Caco-2 (cell line): ENCODE results near the gene REPS2. TPM values are rescaled to one million over a fixed set of nuclear protein-coding genes. Genes with fewer than 3 reads are reported as not detected.

ENCODE experiments used
- BruUV-seq: library from RNA; stranded (reverse); fragments of 400-500 nt; replicated peaks from 2 replicates; lab custom pipeline; 2021; lab: Mats Ljungman, UMichigan
- CTCF ChIA-PET: fragments of 300-600 bp; sonication (Branson Sonifier 250); formaldehyde crosslinking; loops from one replicate; lab custom pipeline; 2022; ENCODE audit warnings: antibody characterized with exemption; lab: Charles Lee
- POLR2A ChIA-PET: fragments of 300-600 bp; sonication (Branson Sonifier 250); formaldehyde crosslinking; loops from one replicate; lab custom pipeline; 2022; ENCODE audit warnings: antibody characterized with exemption; lab: Charles Lee
- DNase-seq, 2 experiments: peaks; one replicate each; pipeline versions ENCODE4 v3.0.0 to v3.0.0-alpha.2; 2020 to 2022
- H3K27me3 ChIP-seq: replicated peaks from 2 replicates; pipeline ENCODE4 v1.6.0; 2011; ENCODE audit warnings: low read length; ENCODE audit not compliant: control insufficient read depth, insufficient read depth
- H3K36me3 ChIP-seq: 2 replicates; pipeline ENCODE4 v1.5.1; 2011; ENCODE audit warnings: low read length; ENCODE audit not compliant: control insufficient read depth, insufficient read depth
- H3K4me1 ChIP-seq: fragments of 250-450 bp; sonication (Bioruptor Pico); 2 replicates; pipeline ENCODE4 v1.5.1; 2020; ENCODE audit warnings: mild to moderate bottlenecking
- H3K4me3 ChIP-seq: 2 replicates; pipeline ENCODE4 v1.5.1; 2011; ENCODE audit warnings: low read depth, mild to moderate bottlenecking, control low read depth, low read length
- H3K9me3 ChIP-seq: fragments of 250-450 bp; sonication (Bioruptor Pico); 2 replicates; pipeline ENCODE4 v1.5.1; 2020; ENCODE audit warnings: mild to moderate bottlenecking, moderate library complexity
- H3K27ac Mint-ChIP-seq: one replicate; pipeline ENCODE4 v1.8.0; 2022; ENCODE audit warnings: mixed read lengths; ENCODE audit not compliant: unreplicated experiment
- H3K27me3 Mint-ChIP-seq: one replicate; pipeline ENCODE4 v1.8.0; 2022; ENCODE audit warnings: mixed read lengths; ENCODE audit not compliant: insufficient read depth, unreplicated experiment
- H3K36me3 Mint-ChIP-seq: one replicate; pipeline ENCODE4 v1.8.0; 2022; ENCODE audit warnings: mild to moderate bottlenecking, mixed read lengths; ENCODE audit not compliant: insufficient read depth, unreplicated experiment
- H3K4me1 Mint-ChIP-seq: one replicate; pipeline ENCODE4 v1.8.0; 2022; ENCODE audit warnings: low read depth, mixed read lengths; ENCODE audit not compliant: unreplicated experiment
- H3K4me3 Mint-ChIP-seq: one replicate; pipeline ENCODE4 v1.8.0; 2022; ENCODE audit warnings: mild to moderate bottlenecking, moderate library complexity, mixed read lengths; ENCODE audit not compliant: unreplicated experiment
- H3K9me3 Mint-ChIP-seq: one replicate; pipeline ENCODE4 v1.8.0; 2022; ENCODE audit warnings: mixed read lengths; ENCODE audit not compliant: unreplicated experiment
- intact Hi-C: fragments of 100-400 bp; cut with micrococcal nuclease; formaldehyde crosslinking; loops from one replicate; pipeline ENCODE4 v1.10.0; 2022; ENCODE audit not compliant: unreplicated experiment
- total RNA-seq: library from RNA; stranded (reverse); gene quantifications from 2 replicates; pipeline ENCODE4 v1.2.3, GENCODE V29; 2022
- TF ChIP-seq, protein P1 (sequence below), 2 experiments: fragments of 200-600 bp in 1 of 2; IDR thresholded peaks; 1 replicate in 1 of 2; 2 replicates in 1 of 2; pipeline versions ENCODE4 v1.5.1 to v1.8.0; 2011 to 2022; ENCODE audit warnings: antibody characterized with exemption in 1 of 2, control low read depth in 1 of 2, inconsistent platforms in 1 of 2, low read depth in 1 of 2, low read length in 1 of 2, mild to moderate bottlenecking in 1 of 2, moderate library complexity in 1 of 2; ENCODE audit not compliant: insufficient read depth in 1 of 2, severe bottlenecking in 1 of 2, unreplicated experiment in 1 of 2

REPS2 gene
- total RNA-seq, 1 experiment from 2014 or later: 0.86 TPM

DNA sequence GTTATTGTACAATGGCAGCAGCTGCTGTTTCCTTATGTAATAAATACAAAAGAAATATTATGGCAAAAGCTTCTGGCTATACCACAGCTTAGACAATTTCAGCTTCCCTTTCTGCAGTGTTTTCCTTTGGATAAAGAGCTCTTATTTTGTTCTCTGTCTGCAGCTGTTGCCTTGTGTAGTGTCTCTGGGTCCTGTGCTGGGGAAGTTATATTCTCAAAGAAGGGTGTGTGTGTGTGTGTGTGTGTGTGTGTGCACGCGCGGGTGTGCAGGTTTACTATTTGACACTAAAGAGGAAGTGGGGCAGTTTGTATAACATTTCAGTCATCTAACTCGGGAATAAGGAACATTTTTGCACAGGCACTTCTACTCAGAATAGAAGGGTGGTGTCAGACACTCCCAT lies 83.6 kb downstream of the REPS2 start:
- no peaks in the 10 kb centered on the region for H3K36me3 ChIP-seq
- Mint-ChIP-seq H3K36me3 (no peaks in the 10 kb centered on the region), H3K27ac (no peak overlapping the region), H3K4me1 (no peaks in the 10 kb centered on the region), H3K4me3 (no peak overlapping the region), H3K9me3 (no peaks in the 10 kb centered on the region), H3K27me3 (peaks cover 12% of the 10 kb centered on the region)
- no peaks in the 10 kb centered on the region for H3K9me3 ChIP-seq
- CTCF ChIA-PET: no interaction called here
- no peak overlapping the region for H3K4me3 ChIP-seq
- no peaks in the 10 kb centered on the region for H3K27me3 ChIP-seq
- POLR2A ChIA-PET: no interaction called here
- intact Hi-C loops: no loop called here
- no peak for DNase-seq
- TF ChIP-seq, protein P1, sequence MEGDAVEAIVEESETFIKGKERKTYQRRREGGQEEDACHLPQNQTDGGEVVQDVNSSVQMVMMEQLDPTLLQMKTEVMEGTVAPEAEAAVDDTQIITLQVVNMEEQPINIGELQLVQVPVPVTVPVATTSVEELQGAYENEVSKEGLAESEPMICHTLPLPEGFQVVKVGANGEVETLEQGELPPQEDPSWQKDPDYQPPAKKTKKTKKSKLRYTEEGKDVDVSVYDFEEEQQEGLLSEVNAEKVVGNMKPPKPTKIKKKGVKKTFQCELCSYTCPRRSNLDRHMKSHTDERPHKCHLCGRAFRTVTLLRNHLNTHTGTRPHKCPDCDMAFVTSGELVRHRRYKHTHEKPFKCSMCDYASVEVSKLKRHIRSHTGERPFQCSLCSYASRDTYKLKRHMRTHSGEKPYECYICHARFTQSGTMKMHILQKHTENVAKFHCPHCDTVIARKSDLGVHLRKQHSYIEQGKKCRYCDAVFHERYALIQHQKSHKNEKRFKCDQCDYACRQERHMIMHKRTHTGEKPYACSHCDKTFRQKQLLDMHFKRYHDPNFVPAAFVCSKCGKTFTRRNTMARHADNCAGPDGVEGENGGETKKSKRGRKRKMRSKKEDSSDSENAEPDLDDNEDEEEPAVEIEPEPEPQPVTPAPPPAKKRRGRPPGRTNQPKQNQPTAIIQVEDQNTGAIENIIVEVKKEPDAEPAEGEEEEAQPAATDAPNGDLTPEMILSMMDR (IDR thresholded peaks at IDR 0.05; ENCODE audit: insufficient read depth in 1 of 2, low read depth in 1 of 2, low read length in 1 of 2, severe bottlenecking in 1 of 2, unreplicated experiment in 1 of 2): no peak
- BruUV-seq: no TSS peak
- H3K4me1 ChIP-seq: no peaks in the 10 kb centered on the region

DNA sequence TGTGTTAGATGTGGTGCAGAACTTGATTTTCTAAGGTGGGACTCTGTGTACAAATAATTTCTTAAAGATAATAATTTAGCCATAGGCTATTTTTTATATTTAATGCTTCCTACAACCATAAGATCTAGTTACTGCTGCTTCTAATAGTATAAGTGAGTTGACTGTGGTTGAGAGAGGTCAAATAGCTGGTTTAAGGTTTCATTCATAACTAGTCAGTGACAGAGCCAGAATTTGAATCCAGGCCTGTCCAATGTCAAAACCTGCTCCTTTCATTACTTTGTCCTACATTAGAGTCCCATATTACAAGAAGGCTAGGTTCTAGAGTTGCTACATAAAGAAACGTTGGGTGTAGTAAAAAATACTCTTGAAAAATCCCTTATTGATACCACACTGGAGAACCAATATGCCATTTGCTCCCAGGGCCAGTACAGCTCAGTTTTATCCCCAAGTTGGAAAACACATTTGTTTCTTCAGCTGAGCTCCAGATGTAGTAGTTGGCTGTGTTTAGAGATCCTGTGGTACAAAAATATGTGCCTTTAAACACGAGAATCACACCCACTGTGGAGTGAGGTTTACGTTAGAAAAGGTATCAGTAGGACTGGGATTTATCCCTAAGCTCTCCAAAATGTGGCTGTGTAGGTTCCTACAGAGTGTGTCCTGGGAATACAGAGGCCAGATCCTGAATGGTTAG lies 84.3 kb downstream of the REPS2 start:
- TF ChIP-seq, protein P1 (IDR thresholded peaks at IDR 0.05; ENCODE audit: insufficient read depth in 1 of 2, low read depth in 1 of 2, low read length in 1 of 2, severe bottlenecking in 1 of 2, unreplicated experiment in 1 of 2): no peak
- no peak overlapping the region for H3K27ac Mint-ChIP-seq
- Histone ChIP-seq H3K4me1 (no peaks in the 10 kb centered on the region), H3K27me3 (no peaks in the 10 kb centered on the region), H3K9me3 (no peaks in the 10 kb centered on the region), H3K36me3 (no peaks in the 10 kb centered on the region), H3K4me3 (no peak overlapping the region)
- no TSS peak for BruUV-seq
- H3K4me3 Mint-ChIP-seq: no peak overlapping the region
- no peaks in the 10 kb centered on the region for H3K4me1 Mint-ChIP-seq
- ChIA-PET CTCF (no interaction called here), POLR2A (no interaction called here)
- H3K36me3 Mint-ChIP-seq: no peaks in the 10 kb centered on the region
- no peak for DNase-seq
- no peaks in the 10 kb centered on the region for H3K9me3 Mint-ChIP-seq
- H3K27me3 Mint-ChIP-seq: peaks cover 12% of the 10 kb centered on the region
- intact Hi-C loops: no loop called here

DNA sequence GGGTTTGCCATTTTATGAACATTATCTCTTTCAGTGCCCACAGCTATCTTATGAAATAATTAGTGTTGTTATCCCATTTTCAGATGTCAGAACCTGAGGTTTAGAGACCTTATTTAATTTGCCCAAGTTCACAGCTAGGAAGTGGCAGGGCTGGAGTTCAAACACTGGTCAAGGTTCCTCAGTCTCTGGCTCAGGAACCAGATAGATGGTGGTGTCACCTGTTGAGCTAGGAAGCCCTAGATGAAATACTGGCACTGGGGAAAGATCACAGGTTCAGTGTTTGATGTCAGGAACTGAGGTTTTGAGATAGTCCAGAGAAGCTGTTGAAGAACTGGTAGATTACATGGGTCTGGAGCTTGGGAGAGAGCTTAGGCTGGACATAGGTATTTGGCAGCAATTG lies 85.4 kb downstream of the REPS2 start:
- TF ChIP-seq, protein P1 (IDR thresholded peaks at IDR 0.05; ENCODE audit: insufficient read depth in 1 of 2, low read depth in 1 of 2, low read length in 1 of 2, severe bottlenecking in 1 of 2, unreplicated experiment in 1 of 2): no peak
- H3K27me3 Mint-ChIP-seq: peaks cover 12% of the 10 kb centered on the region
- no peak overlapping the region for H3K4me3 ChIP-seq
- CTCF ChIA-PET: no interaction called here
- no peaks in the 10 kb centered on the region for H3K4me1 Mint-ChIP-seq
- no peaks in the 10 kb centered on the region for H3K27me3 ChIP-seq
- H3K27ac Mint-ChIP-seq: no peak overlapping the region
- H3K4me3 Mint-ChIP-seq: no peak overlapping the region
- no peaks in the 10 kb centered on the region for H3K9me3 Mint-ChIP-seq
- H3K36me3 Mint-ChIP-seq: no peaks in the 10 kb centered on the region
- intact Hi-C loops: no loop called here
- H3K4me1 ChIP-seq: no peaks in the 10 kb centered on the region
- no TSS peak for BruUV-seq
- no peak for DNase-seq
- H3K9me3 ChIP-seq: no peaks in the 10 kb centered on the region
- POLR2A ChIA-PET: no interaction called here
- H3K36me3 ChIP-seq: no peaks in the 10 kb centered on the region
